ENCODE measurements around the gene EXOSC2.

The EXOSC2 gene

DNA sequence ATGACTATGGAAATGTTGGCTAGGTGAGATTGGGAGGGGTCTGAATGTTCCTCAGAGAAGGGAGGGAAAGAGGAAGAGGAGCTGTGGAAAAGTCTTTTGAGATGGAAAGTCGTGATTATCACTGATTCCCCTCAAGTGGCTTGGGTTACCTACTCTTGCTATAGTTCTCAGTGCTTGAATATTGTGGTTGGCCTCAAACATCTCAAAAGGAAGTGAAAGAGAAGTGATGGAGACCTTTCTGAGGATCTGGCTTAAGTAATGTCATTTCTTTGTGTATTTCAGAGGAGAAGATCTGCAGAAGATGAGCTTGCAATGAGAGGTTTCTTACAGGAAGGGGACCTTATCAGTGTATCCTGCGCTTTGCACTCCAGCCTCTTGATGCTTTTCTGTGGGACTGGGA is 5.5 kb downstream of the EXOSC2 start:
- DNase-seq, result no peak

- no peak for DNase-seq
Observed at GRCh38 chr9:130701059-130702022, 7.8 kb downstream of the EXOSC2 start.

- DNase-seq, result no peak
Observed at GRCh38 chr9:130703501-130703900, 9.9 kb downstream of the EXOSC2 start.

- no peak for DNase-seq
Observed at GRCh38 chr9:130707225-130707976, 13.8 kb downstream of the EXOSC2 start.

DNA sequence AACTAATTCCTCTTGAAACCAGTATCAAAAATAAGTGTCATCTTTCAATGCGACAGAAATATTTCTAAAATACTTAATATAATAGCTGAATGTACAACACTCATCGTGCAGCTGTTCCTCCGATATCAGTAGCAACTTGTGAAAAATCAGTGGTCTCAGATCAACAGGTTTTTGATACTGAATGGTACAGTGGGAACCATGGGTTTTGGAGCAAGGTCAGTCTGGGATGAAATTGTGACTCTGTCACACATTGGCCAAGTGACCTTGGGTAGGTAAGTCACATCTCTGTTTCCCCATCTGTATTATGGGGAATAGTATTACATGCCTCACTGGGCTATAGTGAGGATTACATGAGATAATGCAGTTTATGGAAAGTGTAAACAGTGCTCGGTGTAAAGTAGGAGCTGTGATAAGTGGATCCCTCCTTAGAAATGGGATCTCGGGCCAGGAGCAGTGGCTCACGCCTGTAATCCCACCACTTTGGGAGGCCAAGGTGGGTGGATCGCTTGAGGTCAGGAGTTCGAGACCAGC is 17.3 kb downstream of the EXOSC2 start:
- no peak for DNase-seq

DNA sequence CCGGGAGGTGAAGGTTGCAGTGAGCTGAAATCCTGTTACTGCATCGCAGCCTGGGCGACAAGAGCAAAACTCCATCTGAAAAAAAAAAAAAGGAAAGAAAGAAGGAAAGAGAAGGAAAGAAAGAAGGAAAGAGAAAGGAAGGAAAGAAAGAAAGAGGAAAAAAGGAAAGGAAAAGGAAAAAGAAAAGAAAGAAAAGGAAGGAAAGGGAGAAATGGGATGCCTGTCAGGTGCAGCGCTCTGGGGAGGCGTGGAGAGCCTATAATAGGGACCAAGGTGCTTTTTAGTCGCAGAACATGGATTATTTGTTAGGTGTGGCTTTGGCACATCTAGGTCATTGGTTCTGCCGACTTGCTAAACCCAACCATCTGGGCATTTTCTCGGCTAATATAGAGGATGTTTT is 17.9 kb downstream of the EXOSC2 start:
- DNase-seq, result peak; percentile 19

DNA sequence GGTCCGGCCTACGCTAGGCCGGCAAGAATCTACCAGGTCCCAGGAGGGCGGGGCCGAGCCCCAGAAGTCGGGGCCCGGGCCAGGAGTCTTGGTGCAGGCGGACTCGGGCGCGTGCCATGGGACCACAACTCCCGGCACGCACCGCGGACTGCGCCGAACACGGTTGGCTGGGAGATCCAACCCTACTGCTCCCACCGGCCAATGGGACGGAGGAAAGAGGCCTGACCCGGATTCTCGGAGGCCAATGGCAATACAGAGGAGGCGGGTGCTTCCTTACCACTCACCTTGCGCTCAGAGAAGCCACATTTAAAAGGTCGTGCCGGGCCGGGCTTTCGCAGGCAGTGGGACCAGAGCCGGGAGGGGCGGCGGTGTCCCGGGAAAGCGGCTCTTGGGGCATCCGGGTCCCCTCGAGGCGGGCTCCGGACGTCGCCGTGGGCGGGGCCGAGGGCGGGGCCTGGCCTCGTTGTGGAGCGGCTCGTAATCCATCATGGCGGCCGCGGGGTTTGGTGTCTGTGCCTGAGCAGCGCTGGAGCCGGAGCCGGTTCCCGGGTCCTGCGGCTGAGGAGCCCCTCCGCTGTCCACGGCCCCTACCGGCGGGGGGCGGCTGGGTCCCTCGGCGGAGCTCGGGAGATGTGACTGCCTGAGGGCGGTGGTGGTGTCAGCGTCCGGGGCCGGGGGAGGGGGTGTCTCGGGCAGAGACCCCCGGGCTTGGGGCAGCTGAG is 19.1 kb downstream of the EXOSC2 start:
- DNase-seq, result peak; percentile 95

GRCh38 chr9:130713286-130713960 is 19.8 kb downstream of the EXOSC2 start:
- no peak for DNase-seq

DNA sequence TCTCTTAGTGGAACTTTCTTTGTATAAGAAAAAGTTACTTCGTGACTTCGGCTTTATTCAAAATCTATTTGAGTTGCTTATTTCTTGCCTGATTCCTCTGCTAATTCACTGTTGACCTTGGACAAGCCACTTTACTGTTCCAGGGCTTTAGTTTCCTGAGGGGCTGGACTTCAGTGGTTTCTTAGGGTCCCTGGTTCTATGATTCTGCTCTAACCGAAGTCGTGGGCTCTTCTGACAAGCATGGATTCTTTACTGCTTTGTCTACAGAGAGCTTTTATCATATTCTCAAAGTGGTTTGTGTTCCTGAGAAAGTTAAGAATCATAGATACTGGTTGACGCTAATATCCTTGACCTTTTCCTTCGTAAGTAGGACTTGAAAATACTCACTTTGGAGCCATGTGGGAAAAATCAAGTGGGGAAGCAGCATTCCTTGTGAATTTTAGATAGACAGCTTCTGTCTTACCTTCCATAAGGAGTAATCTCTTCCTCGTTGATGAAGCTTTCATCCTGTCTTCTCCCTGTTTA is 21.1 kb downstream of the EXOSC2 start:
- no peak for DNase-seq

GRCh38 chr9:130715270-130715669 is 21.7 kb downstream of the EXOSC2 start:
- DNase-seq, result no peak

GRCh38 chr9:130718562-130718961 is 25.0 kb downstream of the EXOSC2 start:
- no peak for DNase-seq

DNA sequence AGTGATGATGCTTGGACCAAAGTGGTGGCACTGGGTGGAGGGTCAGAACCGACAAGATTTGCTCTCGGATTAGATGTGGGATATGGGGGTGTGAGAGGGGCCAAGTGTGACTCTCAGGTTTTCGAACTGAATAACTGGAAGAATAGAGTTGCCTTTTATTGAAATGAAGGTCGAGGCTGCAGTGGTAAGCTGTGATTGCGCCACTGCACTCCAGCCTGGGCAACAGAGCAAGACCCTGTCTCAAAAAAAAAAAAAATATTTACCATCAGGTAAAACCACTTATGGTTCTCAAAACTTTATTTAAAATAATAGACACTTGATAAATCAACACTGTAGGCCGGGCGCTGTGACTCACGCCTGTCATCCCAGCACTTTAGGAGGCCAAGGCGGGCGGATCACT is 27.2 kb downstream of the EXOSC2 start:
- no peak for DNase-seq

GRCh38 chr9:130728721-130729120 is 35.1 kb downstream of the EXOSC2 start:
- DNase-seq, result no peak

DNA sequence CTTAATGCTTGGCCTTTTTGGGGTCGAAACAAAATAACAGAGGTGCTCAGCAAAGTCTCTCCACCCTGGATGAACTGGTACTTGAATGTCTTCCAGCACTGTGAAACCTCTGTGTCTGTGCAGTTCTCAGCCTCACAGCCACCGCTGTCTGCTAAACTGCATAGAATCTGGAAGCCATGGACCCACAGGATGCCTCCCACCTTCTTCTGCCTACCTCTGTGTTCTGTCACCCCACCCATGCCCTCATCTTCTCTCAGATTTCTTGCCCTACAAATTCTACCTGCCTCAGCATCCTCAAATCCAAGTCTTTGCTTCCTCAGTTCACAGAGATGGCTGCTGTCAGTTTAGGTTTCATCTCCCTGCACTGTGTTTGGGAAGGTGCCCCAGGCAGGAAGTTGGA is 35.6 kb downstream of the EXOSC2 start:
- no peak for DNase-seq

DNA sequence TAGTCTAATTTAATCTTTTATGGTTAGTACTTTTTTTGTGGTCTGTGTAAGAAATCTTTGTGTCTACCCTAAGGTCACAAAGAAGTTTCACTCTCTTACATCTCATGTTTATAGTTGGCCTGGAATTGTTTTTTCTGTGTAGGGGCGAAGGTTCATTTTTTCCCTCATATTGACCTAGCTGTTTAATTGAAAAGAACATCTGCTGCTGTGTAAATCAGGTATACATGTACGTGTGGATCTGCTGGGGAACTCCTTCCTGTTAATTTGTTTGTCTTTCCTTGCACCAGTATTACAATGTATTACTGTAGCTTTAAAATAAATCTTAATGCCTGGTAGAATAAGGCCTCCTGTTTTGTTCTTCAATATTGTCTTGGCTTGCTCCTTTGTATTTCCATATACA is 37.8 kb downstream of the EXOSC2 start:
- no peak for DNase-seq

- DNase-seq, result peak; percentile 58
Observed at GRCh38 chr9:130732136-130732535, 38.6 kb downstream of the EXOSC2 start.

GRCh38 chr9:130732793-130733221 is 39.2 kb downstream of the EXOSC2 start:
- DNase-seq, result no peak

DNA sequence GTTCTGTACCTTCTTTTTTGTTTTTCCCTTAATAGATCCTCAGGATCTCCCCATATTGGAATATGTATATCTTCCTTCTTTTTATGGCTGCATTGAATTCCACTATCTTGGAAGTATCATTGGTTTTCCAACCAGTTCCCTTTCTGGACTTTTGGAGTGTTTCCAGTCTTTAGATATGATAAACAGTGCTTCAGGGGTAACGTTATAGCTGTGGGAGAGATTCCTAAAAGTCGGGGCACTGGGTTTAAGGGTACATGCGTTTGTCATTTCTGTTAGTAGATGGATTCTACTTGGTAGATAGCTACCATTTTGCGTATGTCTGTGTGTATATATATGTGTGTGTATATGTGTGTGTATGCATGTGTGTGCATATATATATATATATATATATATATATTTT is 42.0 kb downstream of the EXOSC2 start:
- no peak for DNase-seq

DNA sequence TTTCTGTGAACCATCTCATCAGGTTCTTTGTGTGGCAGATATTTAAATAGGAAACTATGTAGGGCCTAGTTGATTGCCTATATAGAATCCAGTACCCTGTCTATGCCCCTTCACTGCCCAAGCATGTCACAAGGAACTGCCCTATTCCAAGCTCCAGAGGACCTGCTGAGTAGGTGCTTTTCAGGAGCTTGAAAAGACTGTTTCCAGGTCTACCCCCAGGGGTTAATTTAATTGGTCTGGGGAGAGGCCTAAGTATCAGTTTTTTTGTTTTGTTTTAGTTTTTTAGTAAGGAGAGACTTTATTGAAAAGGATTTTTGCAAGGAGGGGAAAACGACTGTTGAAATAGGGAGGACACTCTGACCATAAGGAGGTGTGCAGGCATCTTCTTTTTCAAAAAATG is 43.3 kb downstream of the EXOSC2 start:
- no peak for DNase-seq

DNA sequence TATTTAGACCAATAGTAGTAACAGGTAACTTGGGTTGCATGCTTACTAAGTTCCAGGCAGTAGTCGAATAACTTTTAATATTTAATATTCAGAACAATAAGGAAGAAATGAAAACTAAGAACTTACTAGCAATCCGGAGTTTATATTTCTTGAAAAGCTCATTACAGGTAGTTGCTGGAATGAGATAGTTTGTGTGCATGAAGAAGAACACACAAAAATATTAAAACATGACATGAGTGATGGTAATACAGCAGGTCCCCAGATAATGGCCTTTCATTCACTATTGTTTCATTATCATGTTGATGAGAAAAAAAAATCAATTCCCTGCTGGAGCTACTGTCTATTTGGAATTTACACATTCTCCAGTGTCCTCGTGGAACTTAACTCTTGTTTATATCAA is 44.7 kb downstream of the EXOSC2 start:
- DNase-seq, result no peak

DNA sequence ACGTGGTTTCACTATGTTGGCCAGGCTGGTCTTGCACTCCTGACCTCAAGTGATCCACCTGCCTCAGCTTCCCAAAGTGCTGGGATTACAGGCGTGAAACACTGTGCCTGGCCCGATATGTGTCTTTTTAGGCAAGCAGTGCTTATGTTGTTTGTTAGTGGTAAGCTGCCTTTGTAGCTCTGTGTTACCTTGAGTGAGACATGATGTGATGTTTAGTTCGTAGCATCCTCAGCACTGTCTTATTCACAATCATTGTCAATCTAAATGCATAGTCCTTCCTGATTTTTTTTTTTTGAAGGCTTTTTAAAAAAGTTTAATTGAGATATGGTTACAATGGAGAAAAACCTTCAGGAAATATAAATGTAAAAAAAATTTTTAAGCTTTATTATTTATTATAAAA is 45.5 kb downstream of the EXOSC2 start:
- no peak for DNase-seq
